ENCODE data around the gene DRAP1. TPM values are rescaled to one million over a fixed set of nuclear protein-coding genes. Genes with fewer than 3 reads are reported as not detected.

Gene DRAP1
- total and polyA plus RNA-seq, 9 of the 15 experiments (the other 6 are each of a cell fraction or from before 2014, with no cell fraction given), result 9.6 to 200 (median 92.9) TPM

GRCh38 chr11:65927904-65928397 is 8.7 kb downstream of the DRAP1 start (continued):
- TF ChIP-seq PBX2 (CRISPR knock-in tag; IDR thresholded peaks at IDR 0.05; ENCODE audit: low read depth) (no peak), PBX2 (tag; conservative IDR thresholded peaks at IDR 0.05; ENCODE audit: low read depth) (no peak), POLR2G (IDR thresholded peaks at IDR 0.05; ENCODE audit: low read depth, low read length) (no peak), ZBTB11 (CRISPR knock-in tag; IDR thresholded peaks at IDR 0.05) (no peak), SMARCE1 (IDR thresholded peaks at IDR 0.05) (peak; percentile 54), POLR3G (IDR thresholded peaks at IDR 0.05; ENCODE audit: extremely low read depth, insufficient read length, insufficient replicate concordance) (no peak), HDAC3 (IDR thresholded peaks at IDR 0.05; ENCODE audit: borderline replicate concordance, partially characterized antibody) (no peak), ZNF253 (CRISPR knock-in tag; conservative IDR thresholded peaks at IDR 0.05) (no peak), ZFX (CRISPR knock-in tag; IDR thresholded peaks at IDR 0.05) (peak; percentile 44), ZNF174 (CRISPR knock-in tag; IDR thresholded peaks at IDR 0.05) (no peak), CBX8 (IDR thresholded peaks at IDR 0.05; ENCODE audit: borderline replicate concordance, extremely low read depth, low read depth, low read length, poor library complexity, severe bottlenecking) (no peak), ETV5 (CRISPR knock-in tag; IDR thresholded peaks at IDR 0.05; ENCODE audit: low read depth) (no peak), ZNF561 (CRISPR knock-in tag; conservative IDR thresholded peaks at IDR 0.05) (no peak), HNRNPL (IDR thresholded peaks at IDR 0.05; ENCODE audit: low read depth, low read length) (no peak), PHTF2 (CRISPR knock-in tag; IDR thresholded peaks at IDR 0.05) (no peak), ZNF444 (CRISPR knock-in tag; IDR thresholded peaks at IDR 0.05) (no peak), BRD9 (IDR thresholded peaks at IDR 0.05; ENCODE audit: low read depth, partially characterized antibody) (no peak)
- TF ChIP-seq, protein P1, sequence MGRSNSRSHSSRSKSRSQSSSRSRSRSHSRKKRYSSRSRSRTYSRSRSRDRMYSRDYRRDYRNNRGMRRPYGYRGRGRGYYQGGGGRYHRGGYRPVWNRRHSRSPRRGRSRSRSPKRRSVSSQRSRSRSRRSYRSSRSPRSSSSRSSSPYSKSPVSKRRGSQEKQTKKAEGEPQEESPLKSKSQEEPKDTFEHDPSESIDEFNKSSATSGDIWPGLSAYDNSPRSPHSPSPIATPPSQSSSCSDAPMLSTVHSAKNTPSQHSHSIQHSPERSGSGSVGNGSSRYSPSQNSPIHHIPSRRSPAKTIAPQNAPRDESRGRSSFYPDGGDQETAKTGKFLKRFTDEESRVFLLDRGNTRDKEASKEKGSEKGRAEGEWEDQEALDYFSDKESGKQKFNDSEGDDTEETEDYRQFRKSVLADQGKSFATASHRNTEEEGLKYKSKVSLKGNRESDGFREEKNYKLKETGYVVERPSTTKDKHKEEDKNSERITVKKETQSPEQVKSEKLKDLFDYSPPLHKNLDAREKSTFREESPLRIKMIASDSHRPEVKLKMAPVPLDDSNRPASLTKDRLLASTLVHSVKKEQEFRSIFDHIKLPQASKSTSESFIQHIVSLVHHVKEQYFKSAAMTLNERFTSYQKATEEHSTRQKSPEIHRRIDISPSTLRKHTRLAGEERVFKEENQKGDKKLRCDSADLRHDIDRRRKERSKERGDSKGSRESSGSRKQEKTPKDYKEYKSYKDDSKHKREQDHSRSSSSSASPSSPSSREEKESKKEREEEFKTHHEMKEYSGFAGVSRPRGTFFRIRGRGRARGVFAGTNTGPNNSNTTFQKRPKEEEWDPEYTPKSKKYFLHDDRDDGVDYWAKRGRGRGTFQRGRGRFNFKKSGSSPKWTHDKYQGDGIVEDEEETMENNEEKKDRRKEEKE (IDR thresholded peaks at IDR 0.05; ENCODE audit: borderline replicate concordance in 1 of 2, control insufficient read depth in 1 of 2, low read depth in 2 of 2, low read length in 1 of 2), result no peak
